Measurements from ENCODE around the gene VAC14.

GRCh38 chr16:70725024-70725911, 75.7 kb downstream of the VAC14 start:
- TF ChIP-seq EZH2 (IDR thresholded peaks at IDR 0.05) = no peak
- TF ChIP-seq POLR2AphosphoS5 (IDR thresholded peaks at IDR 0.05; ENCODE audit: borderline replicate concordance, low read depth, low read length) = no peak
- no peak for TF ChIP-seq FOXP2 (optimal IDR thresholded peaks at IDR 0.05; ENCODE audit: control extremely low read depth, extremely low read length, insufficient read depth)
